Ammon's horn (tissue), 1 donor: ENCODE measurements around the gene KCNN2.
"Not testable (repeated sequence)": the region's sequence is repeated elsewhere in the genome, so short reads cannot be mapped to it uniquely, and the experiment has no call there.

Experiments
- DNase-seq: peaks from one replicate; pipeline ENCODE4 v3.0.0-alpha.2; 2016; ENCODE audit warnings: low spot score

KCNN2 gene

DNA sequence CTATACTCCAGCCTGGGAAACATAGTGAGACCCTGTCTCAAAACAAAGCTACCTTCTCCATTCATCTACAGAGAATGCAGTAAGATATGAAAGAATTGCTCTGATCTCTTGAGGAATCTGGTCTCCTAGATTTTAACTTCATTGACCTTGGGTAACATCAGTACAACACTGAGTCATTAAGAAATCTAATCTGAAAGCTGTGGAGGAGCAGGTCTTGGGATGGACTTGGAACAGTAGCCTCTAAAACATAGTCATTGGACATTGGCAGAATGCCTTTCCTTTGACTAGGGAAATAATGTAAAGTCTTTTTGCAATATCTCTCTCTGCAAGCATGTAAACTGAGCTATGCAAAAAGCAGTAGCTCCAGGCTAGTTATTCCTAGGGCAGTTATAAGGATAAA is 58.1 kb downstream of the KCNN2 start:
- no peak for DNase-seq

- no peak for DNase-seq
Measured at GRCh38 chr5:114427204-114427603, 65.3 kb downstream of the KCNN2 start.

GRCh38 chr5:114430532-114430931 is 68.7 kb downstream of the KCNN2 start:
- DNase-seq = no peak

DNA sequence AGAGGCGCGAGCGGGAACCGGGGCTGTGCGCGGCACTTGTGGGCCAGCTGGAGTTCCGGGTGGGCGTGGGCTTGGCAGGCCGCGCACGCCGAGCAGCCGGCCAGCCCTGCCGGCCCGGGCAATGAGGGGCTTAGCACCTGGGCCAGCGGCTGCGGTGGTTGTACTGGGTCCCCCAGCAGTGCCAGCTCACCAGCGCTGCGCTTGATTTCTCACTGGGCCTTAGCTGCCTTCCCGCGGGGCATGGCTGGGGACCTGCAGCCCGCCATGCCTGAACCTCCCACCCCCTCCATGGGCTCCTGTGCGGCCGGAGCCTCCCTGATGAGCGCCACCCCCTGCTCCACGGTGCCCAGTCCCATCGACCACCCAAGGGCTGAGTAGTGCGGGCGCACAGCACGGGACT is 70.8 kb downstream of the KCNN2 start:
- not testable (repeated sequence) for DNase-seq

- no peak for DNase-seq
Measured at GRCh38 chr5:114434396-114435219, 72.7 kb downstream of the KCNN2 start.

DNA sequence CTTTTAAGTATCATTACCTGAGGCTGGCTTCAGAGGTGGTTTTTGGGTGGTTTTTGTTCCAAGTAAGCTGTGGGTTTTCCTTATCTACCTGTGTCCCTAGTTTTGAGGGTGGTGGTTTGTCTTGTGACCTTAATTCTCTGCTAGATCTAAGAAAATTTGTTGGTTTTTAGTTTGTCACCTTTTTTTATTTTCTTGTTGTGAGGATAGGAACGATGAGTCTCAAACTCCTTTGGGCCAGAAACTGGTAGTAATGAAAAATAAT is 73.3 kb downstream of the KCNN2 start:
- DNase-seq = no peak

DNA sequence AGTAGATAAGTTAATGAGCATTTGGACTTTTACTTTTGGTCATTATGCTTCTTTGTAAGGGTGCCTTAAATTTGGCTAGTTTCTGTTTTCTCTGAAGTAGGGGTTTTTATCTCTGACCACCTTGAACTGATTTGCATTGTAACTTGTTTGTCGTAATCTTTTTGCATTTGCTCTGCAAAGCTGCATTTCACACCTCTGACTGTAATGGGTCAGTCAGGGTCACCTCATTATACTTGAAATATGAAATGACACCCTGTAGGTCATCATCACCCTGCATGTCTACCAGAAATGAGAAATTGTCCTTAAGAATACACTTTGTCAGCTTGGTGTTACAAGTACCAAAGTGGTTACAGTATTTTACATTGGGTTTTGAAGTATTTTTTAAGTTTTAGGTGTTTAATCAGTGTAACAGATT is 74.0 kb downstream of the KCNN2 start:
- DNase-seq = no peak

GRCh38 chr5:114437936-114438335 is 76.1 kb downstream of the KCNN2 start:
- DNase-seq = no peak

- no peak for DNase-seq
Measured at GRCh38 chr5:114438471-114438870, 76.6 kb downstream of the KCNN2 start.

DNA sequence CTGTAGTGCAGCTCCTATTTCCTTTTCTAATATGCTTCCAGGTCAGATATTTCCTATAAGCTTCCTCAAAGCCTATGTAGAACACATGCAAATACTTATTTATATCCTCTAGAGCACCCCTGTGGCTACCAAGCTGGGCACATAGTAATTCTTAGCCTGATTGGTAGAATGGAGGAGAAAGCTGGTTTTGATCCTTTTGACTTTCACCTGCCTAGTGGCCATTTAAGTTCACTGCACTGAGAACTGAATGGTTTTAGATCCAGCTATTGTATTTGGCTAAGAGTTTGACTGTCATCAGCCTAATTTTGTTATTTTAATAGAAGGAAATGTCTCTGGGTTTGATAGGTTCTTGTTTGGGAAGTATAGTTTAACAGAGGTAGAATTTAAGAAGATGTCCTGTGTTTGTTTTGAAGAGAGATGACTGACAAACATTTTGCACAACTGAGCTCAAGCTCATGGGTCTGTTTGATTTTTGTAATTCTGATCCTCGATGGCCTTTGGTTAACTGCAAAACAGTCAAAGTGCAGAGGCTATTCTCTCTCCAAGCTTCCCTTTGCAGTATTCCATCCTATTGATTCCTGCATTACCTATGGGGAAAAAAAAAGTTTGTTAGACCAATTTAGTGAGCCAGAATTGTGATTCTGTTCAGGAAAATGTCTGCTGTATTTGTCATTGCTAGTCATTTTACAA is 85.4 kb downstream of the KCNN2 start:
- no peak for DNase-seq

DNA sequence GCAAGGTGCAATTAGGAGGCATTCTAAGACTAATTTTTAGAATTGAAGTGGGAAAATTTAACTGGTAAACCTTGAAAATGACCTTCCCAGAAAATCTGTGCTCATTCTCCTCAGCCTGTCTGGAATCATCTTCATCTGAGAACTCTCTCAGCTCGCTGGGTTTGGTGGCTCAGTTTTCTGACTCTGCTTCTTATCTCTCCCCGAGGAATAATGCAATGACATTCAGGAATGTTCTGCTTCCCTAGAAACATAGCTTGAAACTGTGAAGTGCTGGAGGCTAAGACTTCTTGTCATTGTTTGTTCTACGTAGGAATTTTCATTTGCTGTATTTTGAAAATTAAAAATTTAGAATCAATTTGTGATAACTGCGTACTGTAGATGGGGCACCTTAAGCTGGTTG is 86.6 kb downstream of the KCNN2 start:
- DNase-seq = no peak

- DNase-seq = peak; percentile 90
Measured at GRCh38 chr5:114449860-114450421, 88.1 kb downstream of the KCNN2 start.

- DNase-seq = no peak
Measured at GRCh38 chr5:114450437-114450836, 88.6 kb downstream of the KCNN2 start.

- DNase-seq = no peak
Measured at GRCh38 chr5:114458726-114459125, 96.9 kb downstream of the KCNN2 start.

GRCh38 chr5:114467171-114467570 is 105.3 kb downstream of the KCNN2 start:
- DNase-seq = no peak

DNA sequence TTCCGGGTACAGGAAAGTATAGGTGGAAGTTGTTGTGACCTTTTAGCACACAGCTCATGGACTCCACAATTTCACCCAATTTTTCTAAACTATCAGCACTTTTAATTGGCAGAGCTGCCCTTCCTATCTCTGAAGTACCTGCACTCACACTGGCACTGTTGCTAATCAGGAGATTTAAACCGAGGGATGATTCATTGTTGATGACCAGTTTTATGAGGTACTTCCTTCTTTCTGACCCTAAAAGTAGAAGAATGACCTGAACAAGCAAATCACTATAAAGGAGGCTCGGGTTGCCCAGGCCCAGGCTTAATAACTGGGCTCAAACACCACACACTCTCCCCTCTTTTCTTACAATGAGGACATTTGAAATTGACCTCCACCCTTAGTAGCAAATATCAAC is 105.9 kb downstream of the KCNN2 start:
- no peak for DNase-seq

DNA sequence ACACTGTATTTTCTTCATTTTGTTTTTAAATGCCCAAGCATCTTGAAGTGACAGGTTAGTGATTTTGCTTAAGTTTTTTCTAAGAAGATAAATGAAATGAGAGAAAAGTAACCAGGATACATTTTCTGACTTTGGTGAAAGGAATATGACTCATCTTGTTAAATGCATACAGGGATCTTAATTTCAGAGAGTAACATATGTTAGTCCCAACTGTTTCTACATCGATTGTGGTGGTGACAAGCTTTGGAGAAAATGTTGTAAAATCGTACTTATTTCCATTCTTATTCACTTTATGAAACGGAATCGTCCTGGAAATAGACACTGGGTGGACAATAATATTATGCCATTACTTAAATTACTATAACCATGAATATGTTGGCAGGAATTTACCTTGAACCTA is 107.5 kb downstream of the KCNN2 start:
- DNase-seq = no peak

- DNase-seq = no peak
Measured at GRCh38 chr5:114471529-114471928, 109.7 kb downstream of the KCNN2 start.

DNA sequence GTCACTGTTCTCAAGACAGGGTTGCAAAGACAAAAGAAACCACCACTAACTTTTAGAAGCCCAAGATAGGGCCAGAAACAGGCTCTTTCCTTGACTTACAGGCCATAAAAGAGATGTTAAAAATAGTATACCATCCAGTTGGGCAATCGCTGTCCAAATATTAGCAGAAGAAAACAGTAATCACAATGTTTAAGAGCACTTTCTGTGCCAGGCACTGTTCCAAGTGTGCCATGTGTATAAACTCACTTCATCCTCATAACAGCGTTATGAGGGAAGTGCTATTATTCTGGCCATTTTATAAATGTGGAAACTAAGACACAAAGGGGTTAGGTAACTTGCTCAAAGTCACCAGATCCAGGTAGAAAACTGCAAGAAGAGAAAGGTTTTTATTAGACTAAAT is 111.7 kb downstream of the KCNN2 start:
- DNase-seq = no peak

GRCh38 chr5:114477816-114478334 is 116.0 kb downstream of the KCNN2 start:
- DNase-seq = peak; percentile 16

DNA sequence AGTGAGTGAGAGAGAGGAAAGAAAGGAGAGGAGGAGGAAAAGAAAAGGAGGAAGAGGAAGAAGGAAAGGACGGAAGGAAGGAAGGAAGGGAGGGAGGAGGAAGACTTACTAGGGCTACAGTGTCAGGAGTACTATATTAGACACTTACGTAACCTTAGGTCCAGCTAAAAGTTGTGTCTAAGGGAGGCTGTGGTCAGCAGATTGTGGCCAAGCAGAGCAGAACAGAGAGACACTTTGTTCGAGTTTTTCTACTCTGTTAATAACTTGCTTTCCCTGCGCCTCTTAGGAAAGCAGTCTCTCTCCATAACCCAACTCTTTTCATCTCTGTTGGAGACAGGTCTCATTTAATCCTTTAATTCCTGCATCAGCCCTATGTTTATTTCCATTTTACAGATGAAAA is 138.9 kb downstream of the KCNN2 start:
- DNase-seq = no peak

- DNase-seq = no peak
Measured at GRCh38 chr5:114504560-114504959, 142.7 kb downstream of the KCNN2 start.

DNA sequence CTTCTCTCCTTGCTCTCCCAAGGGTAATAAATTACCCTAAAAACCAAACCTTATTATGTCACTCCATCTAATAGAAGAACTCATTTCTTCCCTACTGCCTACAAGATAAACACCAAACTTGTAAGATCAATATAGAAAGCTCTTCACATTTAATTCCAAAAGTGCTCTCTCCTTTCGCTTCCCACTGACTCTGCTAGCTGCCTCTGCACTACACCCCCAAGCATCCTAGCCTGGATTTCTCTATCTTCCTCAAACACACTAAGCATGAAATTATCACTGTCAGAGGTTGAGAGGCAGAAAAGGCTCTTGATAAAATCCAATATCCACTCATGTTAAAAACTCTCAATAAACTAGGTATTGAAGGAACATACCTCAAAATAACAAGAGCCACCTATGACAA is 162.4 kb downstream of the KCNN2 start:
- DNase-seq = no peak
